ENCODE data around the gene OBSCN. TPM values are rescaled to one million over a fixed set of nuclear protein-coding genes. Genes with fewer than 3 reads are reported as not detected.

Gene OBSCN
- total RNA-seq, 2 donors from 2014 or later = 14.5 to 34.9 TPM

- Histone ChIP-seq H3K27me3 (no peaks in the 10 kb centered on the region), H3K27ac (no peak overlapping the region), H3K4me3 (no peak overlapping the region), H3K9me3 (no peaks in the 10 kb centered on the region), H3K36me3 (replicated peaks in 1 of 2; ENCODE audit: insufficient read depth in 1 of 2, low read depth in 2 of 2) (no peaks in the 10 kb centered on the region), H3K4me1 (no peaks in the 10 kb centered on the region)
- 89 to 94% methylated on average over 16 to 17 of the region's 17 CpGs for WGBS, 2 donors
- ATAC-seq (no peak), DNase-seq (peak in 3 of 4 donors; percentile 3 to 8 (median 7))
- TF ChIP-seq CTCF (IDR thresholded peaks at IDR 0.05) (no peak), POLR2A (IDR thresholded peaks at IDR 0.05) (no peak)
- intact Hi-C loops (cut with DNase I) = no loop called here
Observed at GRCh38 chr1:228345201-228345930, 137.5 kb downstream of the OBSCN start.

- 83 to 85% methylated on average over 5 to 9 of the region's 9 CpGs for WGBS, 2 donors
- Histone ChIP-seq H3K4me1 (no peaks in the 10 kb centered on the region), H3K4me3 (no peak overlapping the region), H3K27ac (no peak overlapping the region), H3K36me3 (replicated peaks in 1 of 2; ENCODE audit: insufficient read depth in 1 of 2, low read depth in 2 of 2) (no peaks in the 10 kb centered on the region), H3K27me3 (no peaks in the 10 kb centered on the region), H3K9me3 (no peaks in the 10 kb centered on the region)
- ATAC-seq (no peak), DNase-seq (no peak)
- intact Hi-C loops (cut with DNase I) = no loop called here
- TF ChIP-seq POLR2A (IDR thresholded peaks at IDR 0.05) (no peak), CTCF (IDR thresholded peaks at IDR 0.05) (no peak)
Observed at GRCh38 chr1:228346731-228347130, 138.9 kb downstream of the OBSCN start.

GRCh38 chr1:228347181-228347580 is 139.3 kb downstream of the OBSCN start:
- no peaks in the 10 kb centered on the region for H3K4me1 ChIP-seq
- DNase-seq (peak in 2 of 4 donors; percentile 2), ATAC-seq (no peak)
- H3K36me3 ChIP-seq (replicated peaks in 1 of 2; ENCODE audit: insufficient read depth in 1 of 2, low read depth in 2 of 2) = no peaks in the 10 kb centered on the region
- H3K27me3 ChIP-seq = no peaks in the 10 kb centered on the region
- H3K4me3 ChIP-seq = no peak overlapping the region
- intact Hi-C loops (cut with DNase I) = no loop called here
- no peak overlapping the region for H3K27ac ChIP-seq
- no peaks in the 10 kb centered on the region for H3K9me3 ChIP-seq
- TF ChIP-seq CTCF (IDR thresholded peaks at IDR 0.05) = no peak
- 47 to 71% methylated on average over 4 to 7 of the region's 7 CpGs for WGBS, 2 donors

GRCh38 chr1:228348708-228349467 is 141.0 kb downstream of the OBSCN start:
- no peak for TF ChIP-seq POLR2A (IDR thresholded peaks at IDR 0.05)
- no peak for TF ChIP-seq CTCF (IDR thresholded peaks at IDR 0.05)
- ATAC-seq = no peak
- Histone ChIP-seq H3K9me3 (no peaks in the 10 kb centered on the region), H3K27ac (no peak overlapping the region), H3K36me3 (replicated peaks in 1 of 2; ENCODE audit: insufficient read depth in 1 of 2, low read depth in 2 of 2) (no peaks in the 10 kb centered on the region), H3K27me3 (no peaks in the 10 kb centered on the region), H3K4me1 (no peaks in the 10 kb centered on the region), H3K4me3 (no peak overlapping the region)
- 69 to 72% methylated on average over 12 of the region's 12 CpGs for WGBS, 2 donors
- DNase-seq = peak in 2 of 4 donors; percentile 1 to 2
- intact Hi-C loops (cut with DNase I) = no loop called here
